SK-N-SH (cell line): ENCODE data around the gene LSP1. TPM values are rescaled to one million over a fixed set of nuclear protein-coding genes. Genes with fewer than 3 reads are reported as not detected.
A peak's percentile ranks its signal among the peaks of the same experiment; 100 is the strongest.

Experiments
- CTCF ChIA-PET: fragments of 300-600, 350-600 bp; formaldehyde crosslinking; extraction: SDS; loops from one replicate; lab custom pipeline; 2021; lab: Yijun Ruan, JAX
- POLR2A ChIA-PET: fragments of 350-600 bp; sonication (Branson Sonifier 250); formaldehyde crosslinking; extraction: SDS; loops from one replicate; lab custom pipeline; 2020; ENCODE audit warnings: antibody characterized with exemption, inconsistent platforms; lab: Yijun Ruan, JAX
- DNase-seq: peaks from one replicate; pipeline ENCODE4 v3.0.0; 2012
- H2AFZ ChIP-seq: fragments of 200-600 bp; sonication (generic); 2 replicates; pipeline ENCODE4 v1.8.1; 2016; ENCODE audit warnings: antibody characterized with exemption, mild to moderate bottlenecking, low read depth
- H3F3A ChIP-seq: fragments of 200-600 bp; sonication (generic); replicated peaks from 2 replicates; pipeline ENCODE3; 2016; ENCODE audit warnings: antibody characterized with exemption, mild to moderate bottlenecking; ENCODE audit not compliant: insufficient read depth
- H3K27ac ChIP-seq, 2 experiments: fragments of 200-500 bp in 1 of 2; fragments of 200-600 bp in 1 of 2; sonication (Bioruptor generic) in 1 of 2; sonication (generic), shearing (Covaris generic) in 1 of 2; 2 replicates each; pipeline versions ENCODE4 v1.5.1 to v1.6.1; 2014 to 2016; ENCODE audit warnings: low read depth in 2 of 2, inconsistent platforms in 1 of 2, low read length in 1 of 2, mild to moderate bottlenecking in 1 of 2, mixed read lengths in 1 of 2
- H3K27me3 ChIP-seq: fragments of 200-600 bp; sonication (generic), shearing (Covaris generic); 2 replicates; pipeline ENCODE4 v1.6.1; 2016; ENCODE audit warnings: mixed run types; ENCODE audit not compliant: insufficient read depth
- H3K36me3 ChIP-seq, 2 experiments: fragments of 200-500 bp in 1 of 2; fragments of 200-600 bp in 1 of 2; sonication (Bioruptor generic) in 1 of 2; sonication (generic) in 1 of 2; replicated peaks in 1 of 2; 2 replicates each; pipeline versions ENCODE3 to v1.5.1; 2014 to 2016; ENCODE audit warnings: low read length in 1 of 2, mild to moderate bottlenecking in 1 of 2; ENCODE audit not compliant: insufficient read depth in 2 of 2, control insufficient read depth in 1 of 2
- H3K4me1 ChIP-seq, 2 experiments: fragments of 200-500 bp in 1 of 2; fragments of 200-600 bp in 1 of 2; sonication (Bioruptor generic) in 1 of 2; sonication (generic), shearing (Covaris generic) in 1 of 2; 2 replicates each; pipeline versions ENCODE4 v1.5.1 to v1.6.1; 2014 to 2016; ENCODE audit warnings: low read depth in 1 of 2, low read length in 1 of 2, mixed run types in 1 of 2; ENCODE audit not compliant: insufficient read depth in 2 of 2, control insufficient read depth in 1 of 2
- H3K4me2 ChIP-seq: fragments of 200-600 bp; sonication (generic), shearing (Covaris generic); 2 replicates; pipeline ENCODE4 v1.6.1; 2017; ENCODE audit warnings: mixed run types
- H3K4me3 ChIP-seq, 2 experiments: fragments of 200-500 bp in 1 of 2; fragments of 200-600 bp in 1 of 2; sonication (Bioruptor generic) in 1 of 2; sonication (generic), shearing (Covaris generic) in 1 of 2; 2 replicates each; pipeline versions ENCODE4 v1.5.1 to v1.8.1; 2014 to 2016; ENCODE audit warnings: low read depth in 2 of 2, inconsistent platforms in 1 of 2, low read length in 1 of 2, mild to moderate bottlenecking in 1 of 2, mixed read lengths in 1 of 2, moderate library complexity in 1 of 2
- H3K79me2 ChIP-seq: fragments of 200-600 bp; sonication (generic); 2 replicates; pipeline ENCODE4 v1.8.1; 2017; ENCODE audit warnings: mild to moderate bottlenecking; ENCODE audit not compliant: insufficient read depth
- H3K9ac ChIP-seq: fragments of 200-600 bp; sonication (generic); 2 replicates; pipeline ENCODE4 v1.6.1; 2017; ENCODE audit warnings: mixed run types
- H3K9me2 ChIP-seq: fragments of 200-600 bp; sonication (generic); 2 replicates; pipeline ENCODE4 v1.6.1; 2017; ENCODE audit warnings: mixed run types
- H3K9me3 ChIP-seq: fragments of 200-600 bp; sonication (generic); 2 replicates; pipeline ENCODE4 v1.6.1; 2017; ENCODE audit warnings: mixed run types, mild to moderate bottlenecking, moderate library complexity
- H4K20me1 ChIP-seq: fragments of 200-600 bp; sonication (generic); 2 replicates; pipeline ENCODE4 v1.6.1; 2017; ENCODE audit warnings: mild to moderate bottlenecking, mixed run types; ENCODE audit not compliant: insufficient read depth
- CHD2 ChIP-seq: fragments of 150-350 bp; IDR thresholded peaks from 2 replicates; pipeline ENCODE4 v1.6.1; 2018; ENCODE audit warnings: low read length; ENCODE audit not compliant: partially characterized antibody
- FOXJ3 ChIP-seq: sonication (generic); formaldehyde crosslinking; IDR thresholded peaks from 2 replicates; pipeline ENCODE4 v1.5.1; 2020; ENCODE audit warnings: mild to moderate bottlenecking, missing genetic modification reagents
- GATA2 ChIP-seq: sonication (generic); formaldehyde crosslinking; IDR thresholded peaks from 2 replicates; pipeline ENCODE4 v1.5.0; 2020; ENCODE audit warnings: mild to moderate bottlenecking, missing genetic modification reagents
- JUND ChIP-seq: IDR thresholded peaks from 2 replicates; pipeline ENCODE4 v1.4.0; 2012
- MAX ChIP-seq: IDR thresholded peaks from 2 replicates; pipeline ENCODE4 v1.4.0; 2012; ENCODE audit warnings: low read depth
- NFIC ChIP-seq: IDR thresholded peaks from 2 replicates; pipeline ENCODE4 v1.4.0; 2012; ENCODE audit warnings: borderline replicate concordance
- RAD21 ChIP-seq: IDR thresholded peaks from 2 replicates; pipeline ENCODE4 v1.6.1; 2012; ENCODE audit warnings: mild to moderate bottlenecking, low read length
- RCOR1 ChIP-seq: fragments of 150-350 bp; IDR thresholded peaks from 2 replicates; pipeline ENCODE4 v1.6.1; 2017; ENCODE audit warnings: antibody characterized with exemption, low read length
- RFX5 ChIP-seq: IDR thresholded peaks from 2 replicates; pipeline ENCODE4 v1.6.1; 2012; ENCODE audit warnings: mild to moderate bottlenecking, improper control_type of control experiment, low read length
- SMC3 ChIP-seq: IDR thresholded peaks from 2 replicates; pipeline ENCODE4 v1.6.1; 2012; ENCODE audit warnings: low read depth, low read length, improper control_type of control experiment
- TCF12 ChIP-seq: IDR thresholded peaks from 2 replicates; pipeline ENCODE4 v1.4.0; 2012
- TEAD4 ChIP-seq: IDR thresholded peaks from 2 replicates; pipeline ENCODE4 v1.4.0; 2012; ENCODE audit warnings: mild to moderate bottlenecking, borderline replicate concordance; ENCODE audit not compliant: insufficient read depth
- USF1 ChIP-seq: IDR thresholded peaks from 2 replicates; pipeline ENCODE4 v1.4.0; 2012; ENCODE audit warnings: low read depth, borderline replicate concordance
- USF2 ChIP-seq: fragments of 150-350 bp; IDR thresholded peaks from 2 replicates; pipeline ENCODE4 v1.6.1; 2017; ENCODE audit warnings: antibody characterized with exemption, low read length, low read depth, borderline replicate concordance
- YY1 ChIP-seq: IDR thresholded peaks from 2 replicates; pipeline ENCODE4 v1.4.0; 2012; ENCODE audit warnings: low read depth, mild to moderate bottlenecking
- WGBS: methylation state at CpG from one replicate; pipeline ENCODE4 v1.1.6; 2017; ENCODE audit warnings: low lambda C conversion rate; 5-methylcytosine and 5-hydroxymethylcytosine counted together
- polyA plus RNA-seq, 3 experiments: library from polyadenylated mRNA; depleted of rRNA; stranded (reverse); fragments of >200 nt; gene quantifications; 2 replicates each; pipeline ENCODE4 v1.2.3, GENCODE V29; 2012
- TF ChIP-seq, protein P1 (sequence below): fragments of 200-600 bp; sonication (generic); IDR thresholded peaks from 2 replicates; pipeline ENCODE4 v1.6.1; 2017; ENCODE audit warnings: antibody characterized with exemption, mild to moderate bottlenecking, moderate library complexity
- TF ChIP-seq, protein P2 (sequence below): IDR thresholded peaks from 2 replicates; pipeline ENCODE4 v1.4.0; 2012; ENCODE audit warnings: low read depth, borderline replicate concordance
- TF ChIP-seq, protein P3 (sequence below): IDR thresholded peaks from 2 replicates; pipeline ENCODE4; 2012

LSP1 gene
- polyA plus RNA-seq, 1 of the 3 experiments (the other 2 are of a cell fraction): 0.38 TPM

GRCh38 chr11:1880746-1881441, 28.0 kb downstream of the LSP1 start:
- POLR2A ChIA-PET: interaction anchor here (3.3 kb wide), 1 partner anchor 116 kb away, joined by 20 read pairs; the partner anchor contains the start of gene H19
- WGBS: no CpG with 5 or more reads among the region's 9 CpGs
- Histone ChIP-seq H3K4me2 (no peak overlapping the region), H3K4me3 (no peak overlapping the region), H2AFZ (no peak overlapping the region), H3K9me3 (no peaks in the 10 kb centered on the region), H3K4me1 (peaks cover 0 to 35% of the 10 kb centered on the region in 2 experiments; a peak in 2 of 4 replicates), H3K79me2 (no peaks in the 10 kb centered on the region), H3K27ac (no peak overlapping the region; a peak in 1 of 4 replicates), H4K20me1 (no peaks in the 10 kb centered on the region), H3K27me3 (no peaks in the 10 kb centered on the region), H3K9me2 (no peaks in the 10 kb centered on the region), H3K36me3 (no peaks in the 10 kb centered on the region), H3K9ac (no peak overlapping the region), H3F3A (no peaks in the 10 kb centered on the region)
- CTCF ChIA-PET: interaction anchor here (0.6 to 4.8 kb wide), 10 partner anchors 34 to 271 kb away, joined by 3 to 179 read pairs (median 18); partner anchors contain the start of genes MRPL23, TNNI2 and TNNT3
- no peak for TF ChIP-seq USF1
- TF ChIP-seq, protein P1, sequence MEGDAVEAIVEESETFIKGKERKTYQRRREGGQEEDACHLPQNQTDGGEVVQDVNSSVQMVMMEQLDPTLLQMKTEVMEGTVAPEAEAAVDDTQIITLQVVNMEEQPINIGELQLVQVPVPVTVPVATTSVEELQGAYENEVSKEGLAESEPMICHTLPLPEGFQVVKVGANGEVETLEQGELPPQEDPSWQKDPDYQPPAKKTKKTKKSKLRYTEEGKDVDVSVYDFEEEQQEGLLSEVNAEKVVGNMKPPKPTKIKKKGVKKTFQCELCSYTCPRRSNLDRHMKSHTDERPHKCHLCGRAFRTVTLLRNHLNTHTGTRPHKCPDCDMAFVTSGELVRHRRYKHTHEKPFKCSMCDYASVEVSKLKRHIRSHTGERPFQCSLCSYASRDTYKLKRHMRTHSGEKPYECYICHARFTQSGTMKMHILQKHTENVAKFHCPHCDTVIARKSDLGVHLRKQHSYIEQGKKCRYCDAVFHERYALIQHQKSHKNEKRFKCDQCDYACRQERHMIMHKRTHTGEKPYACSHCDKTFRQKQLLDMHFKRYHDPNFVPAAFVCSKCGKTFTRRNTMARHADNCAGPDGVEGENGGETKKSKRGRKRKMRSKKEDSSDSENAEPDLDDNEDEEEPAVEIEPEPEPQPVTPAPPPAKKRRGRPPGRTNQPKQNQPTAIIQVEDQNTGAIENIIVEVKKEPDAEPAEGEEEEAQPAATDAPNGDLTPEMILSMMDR: no peak
- no peak for TF ChIP-seq YY1
- TF ChIP-seq, protein P2, sequence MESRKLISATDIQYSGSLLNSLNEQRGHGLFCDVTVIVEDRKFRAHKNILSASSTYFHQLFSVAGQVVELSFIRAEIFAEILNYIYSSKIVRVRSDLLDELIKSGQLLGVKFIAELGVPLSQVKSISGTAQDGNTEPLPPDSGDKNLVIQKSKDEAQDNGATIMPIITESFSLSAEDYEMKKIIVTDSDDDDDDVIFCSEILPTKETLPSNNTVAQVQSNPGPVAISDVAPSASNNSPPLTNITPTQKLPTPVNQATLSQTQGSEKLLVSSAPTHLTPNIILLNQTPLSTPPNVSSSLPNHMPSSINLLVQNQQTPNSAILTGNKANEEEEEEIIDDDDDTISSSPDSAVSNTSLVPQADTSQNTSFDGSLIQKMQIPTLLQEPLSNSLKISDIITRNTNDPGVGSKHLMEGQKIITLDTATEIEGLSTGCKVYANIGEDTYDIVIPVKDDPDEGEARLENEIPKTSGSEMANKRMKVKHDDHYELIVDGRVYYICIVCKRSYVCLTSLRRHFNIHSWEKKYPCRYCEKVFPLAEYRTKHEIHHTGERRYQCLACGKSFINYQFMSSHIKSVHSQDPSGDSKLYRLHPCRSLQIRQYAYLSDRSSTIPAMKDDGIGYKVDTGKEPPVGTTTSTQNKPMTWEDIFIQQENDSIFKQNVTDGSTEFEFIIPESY: no peak
- TF ChIP-seq TCF12: no peak
- no peak for TF ChIP-seq CHD2
- TF ChIP-seq RAD21: no peak
- no peak for TF ChIP-seq FOXJ3 (CRISPR knock-in tag)
- no peak for TF ChIP-seq JUND
- TF ChIP-seq NFIC: no peak
- TF ChIP-seq, protein P3, sequence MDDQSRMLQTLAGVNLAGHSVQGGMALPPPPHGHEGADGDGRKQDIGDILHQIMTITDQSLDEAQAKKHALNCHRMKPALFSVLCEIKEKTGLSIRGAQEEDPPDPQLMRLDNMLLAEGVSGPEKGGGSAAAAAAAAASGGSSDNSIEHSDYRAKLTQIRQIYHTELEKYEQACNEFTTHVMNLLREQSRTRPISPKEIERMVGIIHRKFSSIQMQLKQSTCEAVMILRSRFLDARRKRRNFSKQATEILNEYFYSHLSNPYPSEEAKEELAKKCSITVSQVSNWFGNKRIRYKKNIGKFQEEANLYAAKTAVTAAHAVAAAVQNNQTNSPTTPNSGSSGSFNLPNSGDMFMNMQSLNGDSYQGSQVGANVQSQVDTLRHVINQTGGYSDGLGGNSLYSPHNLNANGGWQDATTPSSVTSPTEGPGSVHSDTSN: no peak
- no peak for TF ChIP-seq USF2
- no peak for TF ChIP-seq RFX5
- no peak for TF ChIP-seq GATA2 (CRISPR knock-in tag)
- TF ChIP-seq MAX: no peak
- TF ChIP-seq SMC3: no peak
- no peak for TF ChIP-seq TEAD4
- TF ChIP-seq RCOR1: no peak
- peak; percentile 23 for DNase-seq
